ENCODE data around the gene PACRG.

- no peak for TF ChIP-seq CTCF (IDR thresholded peaks at IDR 0.05)
- TF ChIP-seq POLR2AphosphoS5 (IDR thresholded peaks at IDR 0.05): no peak
These were observed 23.0 kb downstream of the PACRG start for GRCh38 chr6:162750776-162751175.
